Measurements from ENCODE around the gene ZFHX3. TPM values are rescaled to one million over a fixed set of nuclear protein-coding genes. Genes with fewer than 3 reads are reported as not detected.

Gene ZFHX3
- total RNA-seq, 4 donors from 2014 or later, result 19.7 to 70.4 (median 34.6) TPM

GRCh38 chr16:72838951-72839350, 209.0 kb downstream of the ZFHX3 start:
- TF ChIP-seq CTCF (IDR thresholded peaks at IDR 0.05; ENCODE audit: low read depth), result no peak

DNA sequence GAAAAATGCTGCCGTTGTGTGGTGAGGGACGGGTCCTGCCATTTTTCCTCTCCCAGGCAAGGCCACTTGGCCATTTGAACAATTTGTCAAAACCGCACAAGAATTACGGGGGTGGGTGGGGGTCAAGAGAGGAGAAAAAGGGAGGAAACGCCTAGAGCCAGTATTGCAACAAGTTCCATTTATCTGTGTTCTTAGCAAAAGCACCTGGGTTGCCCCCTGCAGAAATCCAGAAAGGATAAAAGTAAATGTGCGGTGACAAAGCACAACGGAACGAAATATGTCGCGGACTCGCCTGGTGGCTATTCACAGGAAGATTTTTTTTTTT, 209.4 kb downstream of the ZFHX3 start:
- TF ChIP-seq CTCF (IDR thresholded peaks at IDR 0.05; ENCODE audit: low read depth), result no peak

DNA sequence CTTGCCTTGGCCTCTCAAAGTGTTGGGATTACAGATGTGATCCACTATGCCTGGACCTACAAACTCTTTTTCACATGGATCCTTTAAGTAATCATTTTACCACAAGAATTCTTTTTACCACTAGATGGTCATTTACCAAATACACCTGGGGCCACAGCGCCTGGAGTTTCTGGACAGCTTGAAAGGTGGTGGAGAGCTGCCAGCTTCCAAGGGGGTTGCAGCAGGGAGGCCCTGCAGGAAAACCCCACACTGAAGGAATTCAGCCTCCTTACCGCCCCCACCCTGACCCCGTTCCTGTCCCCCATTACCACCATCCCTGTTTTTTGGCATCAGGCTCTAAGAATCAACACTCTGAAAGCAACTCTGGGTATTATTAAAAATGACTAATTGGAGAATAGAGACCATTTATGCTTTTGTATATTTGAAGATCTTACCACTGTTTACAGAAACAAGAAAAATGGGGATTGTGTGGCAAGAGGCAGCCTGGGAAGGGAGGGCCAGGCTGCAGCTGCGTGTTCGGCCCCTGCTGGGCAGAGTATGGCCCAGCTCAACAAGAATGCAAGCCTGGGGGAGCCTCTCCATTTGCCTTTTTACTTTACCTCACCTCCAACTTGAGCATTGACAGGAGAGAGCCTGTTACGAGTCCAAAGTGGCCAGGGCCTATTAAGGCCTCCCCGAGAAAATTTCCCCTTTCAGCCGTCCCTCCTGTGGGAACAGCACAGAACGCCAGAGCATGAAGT, 209.9 kb downstream of the ZFHX3 start:
- no peak for TF ChIP-seq CTCF (IDR thresholded peaks at IDR 0.05; ENCODE audit: low read depth)

GRCh38 chr16:72836985-72837384, 210.9 kb downstream of the ZFHX3 start:
- no peak for TF ChIP-seq CTCF (IDR thresholded peaks at IDR 0.05; ENCODE audit: low read depth)

DNA sequence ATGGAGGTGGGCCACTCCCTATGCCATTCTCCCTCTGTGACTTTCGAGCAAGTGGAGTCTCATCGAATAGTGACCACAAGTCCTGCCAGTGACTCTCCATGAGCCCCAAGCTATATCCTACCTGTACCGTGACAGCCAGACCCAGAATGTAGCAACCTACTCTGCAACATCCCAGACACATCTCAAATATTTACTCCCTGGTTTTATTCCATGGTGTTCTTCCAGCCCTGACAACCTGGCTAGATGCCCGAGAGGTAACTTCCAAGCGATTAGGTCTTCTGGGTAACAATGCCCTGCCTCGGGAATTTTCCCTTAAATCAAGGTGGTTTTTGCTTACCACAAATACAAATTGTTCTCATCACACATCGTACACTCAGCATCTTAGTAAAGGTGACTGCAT, 211.7 kb downstream of the ZFHX3 start:
- TF ChIP-seq CTCF (IDR thresholded peaks at IDR 0.05; ENCODE audit: low read depth), result no peak

GRCh38 chr16:72835086-72835485, 212.8 kb downstream of the ZFHX3 start:
- TF ChIP-seq CTCF (IDR thresholded peaks at IDR 0.05; ENCODE audit: low read depth), result no peak

DNA sequence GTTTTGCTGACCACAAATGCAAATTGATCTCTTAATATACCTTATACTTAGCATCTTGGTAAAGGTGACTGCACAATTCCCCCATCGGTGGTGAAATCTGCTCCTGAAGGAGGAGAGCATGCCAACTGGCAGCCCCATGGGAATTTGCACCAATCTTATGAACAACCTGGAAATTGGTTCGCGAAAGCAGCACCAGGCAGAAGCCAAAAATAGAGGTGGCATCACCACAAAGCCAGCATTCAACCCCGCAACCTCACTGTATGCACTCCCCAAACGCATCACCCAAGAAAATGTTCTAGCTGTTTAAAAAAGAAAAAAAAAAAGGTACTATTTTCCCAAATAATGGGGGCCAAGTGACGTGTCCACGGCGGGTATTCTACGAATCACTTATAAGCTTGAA, 213.4 kb downstream of the ZFHX3 start:
- TF ChIP-seq CTCF (IDR thresholded peaks at IDR 0.05; ENCODE audit: low read depth), result no peak
